H1 (cell line): ENCODE measurements around the gene HNF1A. TPM values are rescaled to one million over a fixed set of nuclear protein-coding genes. Genes with fewer than 3 reads are reported as not detected.

Source experiments
- CTCF ChIA-PET: fragments of 300-600 bp; sonication (Branson Sonifier 250); formaldehyde crosslinking; loops from one replicate; lab custom pipeline; 2021; ENCODE audit not compliant: partially characterized antibody; lab: Charles Lee
- POLR2A ChIA-PET: fragments of 300-600 bp; sonication (Branson Sonifier 250); formaldehyde crosslinking; loops from one replicate; lab custom pipeline; 2021; ENCODE audit warnings: inconsistent platforms; ENCODE audit not compliant: partially characterized antibody; lab: Charles Lee
- DNase-seq, 2 experiments: peaks; one replicate each; pipeline versions ENCODE4 v3.0.0 to v3.0.0-alpha.2; 2010 to 2022; ENCODE audit warnings: low spot score in 2 of 2, low read depth in 1 of 2, mixed read lengths in 1 of 2
- FAIRE-seq: peaks from 2 replicates; lab custom pipeline; 2011; peaks lifted over from hg19 to GRCh38; lab: Jason Lieb, UNC
- H2AFZ ChIP-seq: 2 replicates; pipeline ENCODE4 v1.8.1; 2012; ENCODE audit warnings: low read length, inconsistent platforms
- H2AK5ac ChIP-seq: 2 replicates; pipeline ENCODE4 v1.6.1; 2013; ENCODE audit warnings: low read depth, low read length
- H2BK120ac ChIP-seq: replicated peaks from 2 replicates; pipeline ENCODE3; 2013; ENCODE audit warnings: low read depth, low read length, inconsistent platforms
- H2BK12ac ChIP-seq: 2 replicates; pipeline ENCODE4 v1.6.1; 2013; ENCODE audit warnings: low read depth, low read length
- H2BK15ac ChIP-seq: 2 replicates; pipeline ENCODE4 v1.6.1; 2013; ENCODE audit warnings: low read length
- H2BK20ac ChIP-seq: 2 replicates; pipeline ENCODE4 v1.6.1; 2013; ENCODE audit warnings: low read length
- H2BK5ac ChIP-seq: 2 replicates; pipeline ENCODE4 v1.6.1; 2013; ENCODE audit warnings: low read depth, low read length
- H3K14ac ChIP-seq: 2 replicates; pipeline ENCODE4 v1.6.1; 2013; ENCODE audit warnings: inconsistent platforms; ENCODE audit not compliant: insufficient read length
- H3K18ac ChIP-seq: 2 replicates; pipeline ENCODE4 v1.6.1; 2013; ENCODE audit warnings: low read length; ENCODE audit errors: extremely low read depth
- H3K23ac ChIP-seq: 2 replicates; pipeline ENCODE4 v1.6.1; 2013; ENCODE audit warnings: inconsistent platforms; ENCODE audit not compliant: insufficient read length
- H3K23me2 ChIP-seq: 2 replicates; pipeline ENCODE4 v1.6.1; 2013; ENCODE audit warnings: low read depth, low read length
- H3K27ac ChIP-seq: 2 replicates; pipeline ENCODE4 v1.6.1; 2011; ENCODE audit warnings: low read depth, low read length, inconsistent platforms
- H3K27me3 ChIP-seq, 4 experiments: replicated peaks in 1 of 4; 1 replicate in 1 of 4; 2 replicates in 3 of 4; pipeline versions ENCODE4 v1.6.1 to v1.8.1; 2011 to 2013; ENCODE audit warnings: low read length in 3 of 4, mild to moderate bottlenecking in 3 of 4, inconsistent platforms in 2 of 4, mixed read lengths in 2 of 4, moderate library complexity in 1 of 4; ENCODE audit not compliant: control insufficient read depth in 3 of 4, insufficient read depth in 3 of 4; ENCODE audit errors: extremely low read depth in 1 of 4
- H3K36me3 ChIP-seq, 4 experiments: 2 replicates each; pipeline versions ENCODE4 v1.6.1 to v1.8.1; 2011 to 2013; ENCODE audit warnings: mild to moderate bottlenecking in 4 of 4, low read length in 3 of 4, moderate library complexity in 2 of 4, control low read depth in 1 of 4, inconsistent platforms in 1 of 4; ENCODE audit not compliant: insufficient read depth in 4 of 4, control insufficient read depth in 2 of 4
- H3K4ac ChIP-seq: replicated peaks from 2 replicates; pipeline ENCODE3; 2013; ENCODE audit warnings: low read length, low read depth, mixed read lengths, inconsistent platforms; ENCODE audit not compliant: insufficient read length
- H3K4me1 ChIP-seq, 4 experiments: replicated peaks in 1 of 4; 1 replicate in 1 of 4; 2 replicates in 3 of 4; pipeline versions ENCODE4 v1.6.1 to v1.8.1; 2011 to 2013; ENCODE audit warnings: low read length in 3 of 4, inconsistent platforms in 2 of 4, mixed read lengths in 1 of 4; ENCODE audit not compliant: insufficient read depth in 4 of 4, control insufficient read depth in 3 of 4
- H3K4me2 ChIP-seq, 2 experiments: 2 replicates each; pipeline versions ENCODE4 v1.6.1 to v1.8.1; 2011 to 2013; ENCODE audit warnings: low read depth in 2 of 2, low read length in 2 of 2, control low read depth in 1 of 2, inconsistent platforms in 1 of 2, mild to moderate bottlenecking in 1 of 2; ENCODE audit not compliant: insufficient read depth in 1 of 2
- H3K4me3 ChIP-seq, 4 experiments: fragments of 200-600, 300-600 bp in 1 of 4; sonication (generic), shearing (Covaris generic), sonication (Bioruptor Twin) in 1 of 4; 2 replicates each; pipeline versions ENCODE4 v1.5.1 to v1.8.1; 2011 to 2016; ENCODE audit warnings: low read length in 4 of 4, low read depth in 3 of 4, control low read depth in 2 of 4, inconsistent platforms in 2 of 4, mild to moderate bottlenecking in 2 of 4, mixed read lengths in 1 of 4, moderate library complexity in 1 of 4; ENCODE audit not compliant: insufficient read depth in 2 of 4; ENCODE audit errors: extremely low read depth in 1 of 4
- H3K56ac ChIP-seq: replicated peaks from 2 replicates; pipeline ENCODE3; 2013; ENCODE audit warnings: low read depth, mild to moderate bottlenecking, mixed read lengths, low read length, inconsistent platforms; ENCODE audit not compliant: insufficient read length
- H3K79me1 ChIP-seq: 2 replicates; pipeline ENCODE4 v1.6.1; 2013; ENCODE audit warnings: low read depth, low read length, control low read depth
- H3K79me2 ChIP-seq, 2 experiments: 2 replicates each; pipeline versions ENCODE4 v1.6.1 to v1.8.1; 2012 to 2013; ENCODE audit warnings: low read length in 2 of 2, mild to moderate bottlenecking in 2 of 2, inconsistent platforms in 1 of 2; ENCODE audit not compliant: insufficient read depth in 2 of 2, control insufficient read depth in 1 of 2
- H3K9ac ChIP-seq, 4 experiments: replicated peaks in 1 of 4; 1 replicate in 1 of 4; 2 replicates in 3 of 4; pipeline versions ENCODE4 v1.6.1 to v1.8.1; 2011 to 2013; ENCODE audit warnings: low read depth in 3 of 4, low read length in 3 of 4, control low read depth in 2 of 4, mild to moderate bottlenecking in 2 of 4, moderate library complexity in 2 of 4, inconsistent platforms in 1 of 4; ENCODE audit errors: extremely low read depth in 1 of 4
- H3K9me3 ChIP-seq, 2 experiments: 2 replicates each; pipeline versions ENCODE4 v1.6.1 to v1.8.1; 2012 to 2013; ENCODE audit warnings: mild to moderate bottlenecking in 2 of 2, moderate library complexity in 2 of 2, control low read depth in 1 of 2, inconsistent platforms in 1 of 2, low read depth in 1 of 2, low read length in 1 of 2, mixed read lengths in 1 of 2; ENCODE audit not compliant: insufficient read depth in 2 of 2
- H4K20me1 ChIP-seq, 2 experiments: replicated peaks in 1 of 2; 2 replicates each; pipeline versions ENCODE3 to v1.8.1; 2011 to 2013; ENCODE audit warnings: inconsistent platforms in 2 of 2, low read length in 2 of 2, mild to moderate bottlenecking in 1 of 2; ENCODE audit not compliant: insufficient read depth in 2 of 2, control insufficient read depth in 1 of 2
- H4K5ac ChIP-seq: 2 replicates; pipeline ENCODE4 v1.6.1; 2013; ENCODE audit warnings: low read length, low read depth, mixed read lengths, inconsistent platforms; ENCODE audit not compliant: insufficient read length
- H4K8ac ChIP-seq: 2 replicates; pipeline ENCODE4 v1.8.0; 2013; ENCODE audit warnings: mild to moderate bottlenecking, moderate library complexity, low read length, inconsistent platforms; ENCODE audit not compliant: insufficient read depth; ENCODE audit errors: extremely low read depth
- H4K91ac ChIP-seq: replicated peaks from 2 replicates; pipeline ENCODE3; 2013; ENCODE audit warnings: low read length, mixed read lengths, inconsistent platforms; ENCODE audit not compliant: insufficient read length
- CTBP2 ChIP-seq: IDR thresholded peaks from 2 replicates; pipeline ENCODE4 v1.7.0; 2011; ENCODE audit warnings: borderline replicate concordance, mild to moderate bottlenecking, moderate library complexity, mixed read lengths, low read length; ENCODE audit not compliant: insufficient read depth, insufficient read length
- HDAC2 ChIP-seq, 2 experiments: fragments of 300-600 bp in 1 of 2; sonication (generic) in 1 of 2; IDR thresholded peaks; 2 replicates each; pipeline ENCODE4 v1.6.1; 2011 to 2012; ENCODE audit warnings: low read depth in 2 of 2, low read length in 2 of 2, mild to moderate bottlenecking in 2 of 2, moderate library complexity in 2 of 2, borderline replicate concordance in 1 of 2, inconsistent platforms in 1 of 2
- JUND ChIP-seq: IDR thresholded peaks from 2 replicates; pipeline ENCODE4 v1.6.1; 2011; ENCODE audit warnings: mild to moderate bottlenecking, improper control_type of control experiment, low read length
- KDM4A ChIP-seq: IDR thresholded peaks from one replicate; pipeline ENCODE4 v1.7.1; 2012; ENCODE audit warnings: low read depth, mild to moderate bottlenecking, moderate library complexity, low read length, inconsistent platforms; ENCODE audit not compliant: severe bottlenecking
- PHF8 ChIP-seq: fragments of 200-600 bp; sonication (generic); conservative IDR thresholded peaks from 2 replicates; pipeline ENCODE4 v1.7.1; 2012; ENCODE audit warnings: low read depth, mild to moderate bottlenecking, inconsistent platforms, low read length, moderate library complexity
- SIN3A ChIP-seq, 2 experiments: IDR thresholded peaks in 1 of 2; conservative IDR thresholded peaks in 1 of 2; 2 replicates each; pipeline ENCODE4 v1.6.1; 2011 to 2012; ENCODE audit warnings: low read length in 2 of 2, improper control_type of control experiment in 1 of 2, low read depth in 1 of 2, mild to moderate bottlenecking in 1 of 2
- SIRT6 ChIP-seq: IDR thresholded peaks from one replicate; pipeline ENCODE4 v1.7.1; 2012; ENCODE audit warnings: low read length, inconsistent platforms
- TAF7 ChIP-seq: optimal IDR thresholded peaks from 2 replicates; pipeline ENCODE3; 2011; ENCODE audit warnings: low read depth, mild to moderate bottlenecking, inconsistent platforms, low read length, moderate library complexity, borderline replicate concordance
- YY1 ChIP-seq: IDR thresholded peaks from 2 replicates; pipeline ENCODE4 v1.6.1; 2011; ENCODE audit warnings: low read depth, mild to moderate bottlenecking, low read length
- WGBS, 2 experiments: shearing (Covaris generic) in 1 of 2; methylation state at CpG; one replicate each; pipeline versions ENCODE4 v1.1.6 to v1.1.7; 2013 to 2015; ENCODE audit warnings: low lambda C conversion rate in 2 of 2, mixed read lengths in 2 of 2, inconsistent platforms in 1 of 2, low coverage in 1 of 2, missing lambda C conversion rate in 1 of 2; ENCODE audit not compliant: insufficient replicate concordance in 2 of 2, insufficient coverage in 1 of 2, insufficient read length in 1 of 2; ENCODE audit errors: extremely low coverage in 1 of 2, missing lambda C conversion rate in 1 of 2; 5-methylcytosine and 5-hydroxymethylcytosine counted together
- polyA plus RNA-seq, 7 experiments: library from polyadenylated mRNA; depleted of rRNA in 3 of 7; stranded (reverse) in 5 of 7; unstranded in 2 of 7; fragments of >200 nt in 5 of 7; fragments of 200-250 nt in 2 of 7; gene quantifications; 1 replicate in 5 of 7; 2 replicates in 1 of 7; 4 replicates in 1 of 7; pipeline versions ENCODE4 v1.2.1 to v1.2.3, GENCODE V29; 2011 to 2013; ENCODE audit warnings: missing spikeins in 2 of 7, mixed read lengths in 2 of 7
- total RNA-seq: library from RNA; stranded (reverse); fragmentation: NEBNext Ultra II Directional; extraction: Animal tissue kit (Norgen Biotek cat#: 25700); gene quantifications from 2 replicates; pipeline ENCODE4 v1.2.1, GENCODE V29; 2021

Gene HNF1A
- total and polyA plus RNA-seq, 2 of the 8 experiments (the other 6 are each of a cell fraction or from before 2014, with no cell fraction given): not detected

DNA sequence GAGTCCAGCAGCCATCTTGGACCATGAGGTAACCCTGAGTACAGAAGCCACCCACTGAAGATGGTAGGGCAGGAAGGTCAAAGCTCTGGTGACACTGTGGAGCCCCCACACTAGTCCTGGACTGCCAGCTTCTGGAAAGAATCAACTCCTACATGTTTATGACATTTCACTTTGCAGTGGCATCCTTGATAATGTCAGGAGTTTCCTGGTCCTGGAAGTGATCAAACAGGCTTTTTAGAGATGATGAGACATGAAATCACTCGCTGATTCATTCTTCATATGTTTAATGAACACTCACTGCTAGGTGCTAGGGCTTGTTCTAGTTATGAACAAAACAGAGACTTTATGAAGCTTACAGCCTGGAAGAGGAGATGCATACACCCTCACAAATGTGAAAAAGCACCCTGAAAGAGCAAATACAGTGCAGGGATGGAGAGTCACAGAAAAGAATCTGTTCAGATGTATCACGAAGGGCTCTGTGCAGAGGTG is 15.8 kb upstream of the HNF1A start:
- Histone ChIP-seq H3K4me1 (peaks cover 0 to 3% (median 0%) of the 10 kb centered on the region in 4 experiments; a peak in 1 of 7 replicates), H3K79me2 (no peaks in the 10 kb centered on the region), H3K18ac (no peak overlapping the region), H3K23ac (no peak overlapping the region), H3K4me3 (no peak overlapping the region), H2AK5ac (no peak overlapping the region), H2BK120ac (no peak overlapping the region), H3K9me3 (no peaks in the 10 kb centered on the region), H2BK15ac (no peak overlapping the region), H3K36me3 (no peaks in the 10 kb centered on the region), H3K14ac (no peak overlapping the region), H4K5ac (no peak overlapping the region), H3K23me2 (no peaks in the 10 kb centered on the region), H3K79me1 (no peaks in the 10 kb centered on the region), H2AFZ (no peak overlapping the region), H3K27ac (no peak overlapping the region), H4K20me1 (no peaks in the 10 kb centered on the region), H3K56ac (no peak overlapping the region), H3K4me2 (no peak overlapping the region), H3K9ac (no peak overlapping the region), H4K91ac (no peak overlapping the region), H3K27me3 (no peaks in the 10 kb centered on the region), H2BK20ac (no peak overlapping the region), H4K8ac (no peak overlapping the region), H2BK5ac (no peak overlapping the region), H3K4ac (no peak overlapping the region), H2BK12ac (no peak overlapping the region)
- no peak for TF ChIP-seq JUND
- no peak for TF ChIP-seq PHF8
- TF ChIP-seq TAF7: no peak
- no peak for TF ChIP-seq SIN3A (conservative IDR thresholded peaks at IDR 0.05 in 1 of 2, IDR thresholded peaks at IDR 0.05 in 1 of 2; ENCODE audit: low read depth in 1 of 2, low read length in 2 of 2)
- TF ChIP-seq SIRT6: no peak
- no peak for TF ChIP-seq KDM4A
- TF ChIP-seq CTBP2: no peak
- TF ChIP-seq HDAC2 (IDR thresholded peaks at IDR 0.05; ENCODE audit: borderline replicate concordance in 1 of 2, low read depth in 2 of 2, low read length in 2 of 2): no peak
- no peak for TF ChIP-seq YY1
- POLR2A ChIA-PET: no interaction called here
- FAIRE-seq (no peak), DNase-seq (no peak)
- WGBS, 2 experiments: 83% methylated on average over 2 of the region's 2 CpGs; no CpG with 5 or more reads in 1 of the 2 experiments
- CTCF ChIA-PET: interaction anchor here (2.2 kb wide), 1 partner anchor 9 kb away, joined by 7 read pairs; no protein-coding TSS in a partner anchor
